ENCODE results near the gene UTF1. TPM values are rescaled to one million over a fixed set of nuclear protein-coding genes. Genes with fewer than 3 reads are reported as not detected.

The UTF1 gene
- total and polyA plus RNA-seq, 2 donors (not counting 1 experiment from before 2014, with no cell fraction given) = 0.10 to 0.25 TPM

GRCh38 chr10:133194151-133194550 is 35.9 kb upstream of the UTF1 start:
- H4K20me1 ChIP-seq (ENCODE audit: control insufficient read depth, insufficient read depth, low read length, poor library complexity, severe bottlenecking) = no peaks in the 10 kb centered on the region
- 100% methylated on average over 1 of the region's 4 CpGs for WGBS (ENCODE audit: insufficient coverage)
- ChIA-PET CTCF (no interaction called here), POLR2A (no interaction called here)
- intact Hi-C loops (cut with micrococcal nuclease) = no loop called here
- H3K9ac ChIP-seq (ENCODE audit: low read length) = no peak overlapping the region
- H3K27me3 Mint-ChIP-seq = no peaks in the 10 kb centered on the region
- no peak overlapping the region for H3K4me3 Mint-ChIP-seq
- no peaks in the 10 kb centered on the region for H3K36me3 ChIP-seq (replicated peaks in 1 of 2; ENCODE audit: control extremely low read depth in 1 of 2, control insufficient read depth in 1 of 2, extremely low read depth in 1 of 2, insufficient read depth in 2 of 2, low read length in 1 of 2)
- no peaks in the 10 kb centered on the region for H3K4me1 ChIP-seq (ENCODE audit: control insufficient read depth in 2 of 2, insufficient read depth in 2 of 2, low read length in 2 of 2)
- H3K9me3 ChIP-seq (ENCODE audit: control extremely low read depth in 1 of 3, control insufficient read depth in 2 of 3, insufficient read depth in 1 of 3, low read length in 2 of 3) = peaks cover 0 to 4% (median 1%) of the 10 kb centered on the region in 3 donors
- no peak overlapping the region for H3K4me3 ChIP-seq (ENCODE audit: control extremely low read depth in 1 of 5, extremely low read depth in 1 of 5, insufficient read depth in 1 of 5, low read depth in 2 of 5, low read length in 4 of 5)
- H2AFZ ChIP-seq (ENCODE audit: insufficient read depth, low read depth, low read length, poor library complexity, severe bottlenecking) = no peak overlapping the region
- H3K27ac Mint-ChIP-seq = no peak overlapping the region
- no peak for ATAC-seq (ENCODE audit: low read depth)
- no peak overlapping the region for H3K4me2 ChIP-seq (replicated peaks; ENCODE audit: low read depth, low read length, poor library complexity, severe bottlenecking)
- no peak for TF ChIP-seq CTCF (IDR thresholded peaks at IDR 0.05)
- no peak for TF ChIP-seq EZH2 (IDR thresholded peaks at IDR 0.05; ENCODE audit: borderline replicate concordance, insufficient read depth, low read depth, low read length, poor library complexity, severe bottlenecking)
- no peak overlapping the region for H3K27ac ChIP-seq (ENCODE audit: low read length in 2 of 2)
- H3K4me1 Mint-ChIP-seq = no peaks in the 10 kb centered on the region
- H3K9me3 Mint-ChIP-seq (ENCODE audit: insufficient read depth) = no peaks in the 10 kb centered on the region
- H3K27me3 ChIP-seq (replicated peaks in 1 of 4; ENCODE audit: control extremely low read depth in 1 of 4, control insufficient read depth in 3 of 4, insufficient read depth in 4 of 4, low read length in 3 of 4) = no peaks in the 10 kb centered on the region
- DNase-seq = no peak
- H3K79me2 ChIP-seq (ENCODE audit: control insufficient read depth, insufficient read depth, low read length) = no peaks in the 10 kb centered on the region

GRCh38 chr10:133195096-133195495 is 34.9 kb upstream of the UTF1 start:
- TF ChIP-seq CTCF (IDR thresholded peaks at IDR 0.05) (no peak), EZH2 (IDR thresholded peaks at IDR 0.05; ENCODE audit: borderline replicate concordance, insufficient read depth, low read depth, low read length, poor library complexity, severe bottlenecking) (no peak)
- DNase-seq = no peak
- H3K27me3 ChIP-seq (replicated peaks in 1 of 4; ENCODE audit: control extremely low read depth in 1 of 4, control insufficient read depth in 3 of 4, insufficient read depth in 4 of 4, low read length in 3 of 4) = no peaks in the 10 kb centered on the region

More at GRCh38 chr10:133195096-133195495, 34.9 kb upstream of the UTF1 start:
- Mint-ChIP-seq H3K4me1 (no peaks in the 10 kb centered on the region), H3K27me3 (no peaks in the 10 kb centered on the region), H3K4me3 (no peak overlapping the region), H3K27ac (no peak overlapping the region), H3K9me3 (ENCODE audit: insufficient read depth) (no peaks in the 10 kb centered on the region)
- no peak for ATAC-seq (ENCODE audit: low read depth)
- ChIA-PET POLR2A (no interaction called here), CTCF (no interaction called here)
- peaks cover 0 to 4% (median 1%) of the 10 kb centered on the region in 3 donors for H3K9me3 ChIP-seq (ENCODE audit: control extremely low read depth in 1 of 3, control insufficient read depth in 2 of 3, insufficient read depth in 1 of 3, low read length in 2 of 3)
- no peak overlapping the region for H3K4me3 ChIP-seq (ENCODE audit: control extremely low read depth in 1 of 5, extremely low read depth in 1 of 5, insufficient read depth in 1 of 5, low read depth in 2 of 5, low read length in 4 of 5)
- no peaks in the 10 kb centered on the region for H3K79me2 ChIP-seq (ENCODE audit: control insufficient read depth, insufficient read depth, low read length)
- H3K9ac ChIP-seq (ENCODE audit: low read length) = no peak overlapping the region
- no peak overlapping the region for H2AFZ ChIP-seq (ENCODE audit: insufficient read depth, low read depth, low read length, poor library complexity, severe bottlenecking)
- no peaks in the 10 kb centered on the region for H3K4me1 ChIP-seq (ENCODE audit: control insufficient read depth in 2 of 2, insufficient read depth in 2 of 2, low read length in 2 of 2)
- no peaks in the 10 kb centered on the region for H4K20me1 ChIP-seq (ENCODE audit: control insufficient read depth, insufficient read depth, low read length, poor library complexity, severe bottlenecking)
- intact Hi-C loops (cut with micrococcal nuclease) = no loop called here
- 91% methylated on average over 19 of the region's 19 CpGs for WGBS (ENCODE audit: insufficient coverage)
- H3K36me3 ChIP-seq (replicated peaks in 1 of 2; ENCODE audit: control extremely low read depth in 1 of 2, control insufficient read depth in 1 of 2, extremely low read depth in 1 of 2, insufficient read depth in 2 of 2, low read length in 1 of 2) = no peaks in the 10 kb centered on the region
- no peak overlapping the region for H3K4me2 ChIP-seq (replicated peaks; ENCODE audit: low read depth, low read length, poor library complexity, severe bottlenecking)
- H3K27ac ChIP-seq (ENCODE audit: low read length in 2 of 2) = no peak overlapping the region
